Tibial nerve (tissue), 4 donors: Measurements from ENCODE around the gene RALGDS. TPM values are rescaled to one million over a fixed set of nuclear protein-coding genes. Genes with fewer than 3 reads are reported as not detected.

ENCODE experiments used
- small RNA-seq: library from RNA; depleted of rRNA; stranded (forward); fragments of <200 nt; gene quantifications from one replicate; pipeline ENCODE3, GENCODE V24; 2016
- total RNA-seq, 4 donors: library from RNA; depleted of rRNA; stranded (reverse); fragments of >200 nt; gene quantifications; one replicate each; pipeline ENCODE4 v1.1.0, GENCODE V29; 2016

The RALGDS gene
- total RNA-seq, 4 donors from 2014 or later: 34.5 to 60.0 (median 48.7) TPM

Small RNA genes lying within 50 kb of the gene (small RNA-seq; reads per million reads assigned to genes)
- gene MIR6877: not detected

Other genes with a start within 250 kb of the RALGDS start
- 1 to 10 TPM in 2 of 4 donors, under 1 TPM in 2; 0.30 to 4.3 (median 1.7) TPM for gene AK8, start 243.0 kb downstream of the RALGDS start, total RNA-seq
- 1 to 10 TPM; 4.2 to 5.9 (median 5.3) TPM for gene SPACA9, start 242.3 kb downstream of the RALGDS start, total RNA-seq
- gene TSC1, start 176.6 kb downstream of the RALGDS start, total RNA-seq: 10 to 100 TPM; 48.6 to 88.4 (median 68.9) TPM
- not detected for gene GFI1B, start 142.5 kb downstream of the RALGDS start, total RNA-seq
- 10 to 100 TPM; 49.4 to 94.2 (median 73.3) TPM for gene GTF3C5, start 90.2 kb downstream of the RALGDS start, total RNA-seq
- 10 to 100 TPM in 1 of 4 donors, 1 to 10 TPM in 3; 1.7 to 10.5 (median 2.6) TPM for gene CEL, start 59.3 kb downstream of the RALGDS start, total RNA-seq
- 10 to 100 TPM; 15.3 to 63.3 (median 36.8) TPM for gene GBGT1, start 42.7 kb upstream of the RALGDS start, total RNA-seq
- gene OBP2B, start 88.0 kb upstream of the RALGDS start, total RNA-seq: not detected
- 10 to 100 TPM in 2 of 4 donors, 1 to 10 TPM in 2; 4.8 to 25.5 (median 8.9) TPM for gene ABO, start 154.0 kb upstream of the RALGDS start, total RNA-seq
- gene SURF6, start 214.9 kb upstream of the RALGDS start, total RNA-seq: 10 to 100 TPM; 21.6 to 36.3 (median 31.5) TPM
- 10 to 100 TPM; 29.3 to 63.6 (median 39.2) TPM for gene MED22, start 226.9 kb upstream of the RALGDS start, total RNA-seq
- 1,000 to 10,000 TPM; 1,757 to 2,575 (median 2,004) TPM for gene RPL7A, start 227.0 kb upstream of the RALGDS start, total RNA-seq
- 10 to 100 TPM; 35.0 to 59.4 (median 41.6) TPM for gene SURF1, start 235.2 kb upstream of the RALGDS start, total RNA-seq
- 10 to 100 TPM; 12.2 to 24.3 (median 23.0) TPM for gene SURF2, start 235.3 kb upstream of the RALGDS start, total RNA-seq